OCI-LY7 (cell line): ENCODE results near the gene MAPK8IP3. TPM values are rescaled to one million over a fixed set of nuclear protein-coding genes. Genes with fewer than 3 reads are reported as not detected.

Experiments used
- BruUV-seq: library from RNA; stranded (reverse); fragments of 400-500 nt; replicated peaks from 2 replicates; lab custom pipeline; 2021; lab: Mats Ljungman, UMichigan
- CTCF ChIA-PET: fragments of 300-600 bp; sonication (Branson Sonifier 250); formaldehyde crosslinking; loops from one replicate; lab custom pipeline; 2022; ENCODE audit warnings: antibody characterized with exemption; ENCODE audit not compliant: unreplicated experiment; lab: Charles Lee
- POLR2A ChIA-PET: fragments of 300-600 bp; sonication (Branson Sonifier 250); formaldehyde crosslinking; loops from one replicate; lab custom pipeline; 2022; ENCODE audit warnings: antibody characterized with exemption; lab: Charles Lee
- DNase-seq: peaks from one replicate; pipeline ENCODE4 v3.0.0-alpha.2; 2015; ENCODE audit warnings: low spot score
- H2AFZ ChIP-seq: fragments of 200-600 bp; sonication (generic), shearing (Covaris generic); 2 replicates; pipeline ENCODE4 v1.6.1; 2014; ENCODE audit warnings: mild to moderate bottlenecking, antibody characterized with exemption, low read length, moderate library complexity
- H3K27ac ChIP-seq: fragments of 200-600 bp; sonication (generic); 2 replicates; pipeline ENCODE4 v1.5.1; 2014; ENCODE audit warnings: mixed run types, low read depth, mild to moderate bottlenecking, moderate library complexity, low read length, inconsistent platforms; ENCODE audit not compliant: poor library complexity, severe bottlenecking
- H3K36me3 ChIP-seq: fragments of 200-600 bp; sonication (generic); 2 replicates; pipeline ENCODE4 v1.6.1; 2014; ENCODE audit warnings: mild to moderate bottlenecking, antibody characterized with exemption, low read length, moderate library complexity, mixed read lengths; ENCODE audit not compliant: insufficient read depth
- H3K4me1 ChIP-seq: fragments of 200-600 bp; sonication (generic); 2 replicates; pipeline ENCODE4 v1.5.1; 2014; ENCODE audit warnings: mild to moderate bottlenecking, low read length; ENCODE audit not compliant: insufficient read depth, poor library complexity, severe bottlenecking
- H3K4me2 ChIP-seq: fragments of 200-600 bp; sonication (generic); 2 replicates; pipeline ENCODE4 v1.6.1; 2014; ENCODE audit warnings: mild to moderate bottlenecking, low read length
- H3K4me3 ChIP-seq: fragments of 200-600 bp; sonication (generic); 2 replicates; pipeline ENCODE4 v1.5.1; 2014; ENCODE audit warnings: mild to moderate bottlenecking, low read depth, low read length; ENCODE audit not compliant: poor library complexity, severe bottlenecking
- H3K79me2 ChIP-seq: fragments of 200-600 bp; sonication (generic); 2 replicates; pipeline ENCODE4 v1.6.1; 2016; ENCODE audit warnings: low read depth, mild to moderate bottlenecking, low read length, moderate library complexity, mixed read lengths; ENCODE audit not compliant: insufficient read depth
- H3K9me2 ChIP-seq: fragments of 200-600 bp; sonication (generic); 2 replicates; pipeline ENCODE4 v1.6.1; 2016; ENCODE audit warnings: mild to moderate bottlenecking, low read length, mixed read lengths; ENCODE audit not compliant: insufficient read depth
- H3K9me3 ChIP-seq: fragments of 200-600 bp; sonication (generic); 2 replicates; pipeline ENCODE4 v1.6.1; 2014; ENCODE audit warnings: mild to moderate bottlenecking, mixed run types, low read length, mixed read lengths
- H4K20me1 ChIP-seq: fragments of 200-600 bp; sonication (generic); 2 replicates; pipeline ENCODE4 v1.6.1; 2014; ENCODE audit warnings: mild to moderate bottlenecking, antibody characterized with exemption, low read length, moderate library complexity, mixed read lengths; ENCODE audit not compliant: insufficient read depth
- EZH2phosphoT487 ChIP-seq: fragments of 200-600 bp; sonication (generic); IDR thresholded peaks from 2 replicates; pipeline ENCODE4 v1.6.1; 2018; ENCODE audit warnings: low read depth, borderline replicate concordance, mild to moderate bottlenecking, mixed run types, antibody characterized with exemption, low read length, moderate library complexity, mixed read lengths
- intact Hi-C: fragments of 100-400 bp; cut with micrococcal nuclease; formaldehyde crosslinking; loops from one replicate; pipeline ENCODE4 v1.10.0; 2022; ENCODE audit not compliant: unreplicated experiment
- total RNA-seq, 2 experiments: library from RNA; depleted of rRNA in 1 of 2; stranded (reverse); fragments of >200 nt in 1 of 2; shearing (Covaris generic) in 1 of 2; gene quantifications; 2 replicates each; pipeline ENCODE4 v1.2.3, GENCODE V29; 2014 to 2022
- TF ChIP-seq, protein P1 (sequence below): fragments of 200-600 bp; sonication (generic); conservative IDR thresholded peaks from 2 replicates; pipeline ENCODE4 v1.5.1; 2014; ENCODE audit warnings: mild to moderate bottlenecking, antibody characterized with exemption, low read length, moderate library complexity, mixed read lengths

The MAPK8IP3 gene
- total RNA-seq, 2 experiments from 2014 or later: 114 to 130 TPM

DNA sequence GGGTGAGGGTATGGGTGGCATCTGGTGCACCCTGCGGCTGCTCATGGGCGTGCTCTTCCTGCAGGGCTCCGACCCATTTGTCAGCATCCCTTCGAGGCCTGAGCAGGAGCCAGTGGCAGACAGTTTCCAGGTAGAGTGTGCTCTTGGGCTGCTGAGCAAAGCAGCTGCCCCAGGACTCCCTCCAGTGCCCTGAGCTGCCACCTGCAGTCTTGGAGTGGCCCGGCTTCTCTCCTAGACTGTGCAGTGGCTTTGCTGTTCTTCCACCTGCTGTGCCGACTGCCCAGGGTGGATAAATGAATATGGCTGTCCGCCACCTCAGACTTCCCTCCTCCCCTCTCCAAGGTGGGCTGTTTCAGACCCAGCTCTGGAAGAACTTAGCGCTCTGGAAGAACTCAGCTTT lies 38.7 kb upstream of the MAPK8IP3 start:
- intact Hi-C loops: no loop called here
- no TSS peak for BruUV-seq
- peaks cover 93% of the 10 kb centered on the region for H3K36me3 ChIP-seq
- no peak overlapping the region for H3K27ac ChIP-seq
- ChIA-PET CTCF (no interaction called here), POLR2A (no interaction called here)
- H3K4me3 ChIP-seq: no peak overlapping the region
- no peak for TF ChIP-seq EZH2phosphoT487
- TF ChIP-seq, protein P1, sequence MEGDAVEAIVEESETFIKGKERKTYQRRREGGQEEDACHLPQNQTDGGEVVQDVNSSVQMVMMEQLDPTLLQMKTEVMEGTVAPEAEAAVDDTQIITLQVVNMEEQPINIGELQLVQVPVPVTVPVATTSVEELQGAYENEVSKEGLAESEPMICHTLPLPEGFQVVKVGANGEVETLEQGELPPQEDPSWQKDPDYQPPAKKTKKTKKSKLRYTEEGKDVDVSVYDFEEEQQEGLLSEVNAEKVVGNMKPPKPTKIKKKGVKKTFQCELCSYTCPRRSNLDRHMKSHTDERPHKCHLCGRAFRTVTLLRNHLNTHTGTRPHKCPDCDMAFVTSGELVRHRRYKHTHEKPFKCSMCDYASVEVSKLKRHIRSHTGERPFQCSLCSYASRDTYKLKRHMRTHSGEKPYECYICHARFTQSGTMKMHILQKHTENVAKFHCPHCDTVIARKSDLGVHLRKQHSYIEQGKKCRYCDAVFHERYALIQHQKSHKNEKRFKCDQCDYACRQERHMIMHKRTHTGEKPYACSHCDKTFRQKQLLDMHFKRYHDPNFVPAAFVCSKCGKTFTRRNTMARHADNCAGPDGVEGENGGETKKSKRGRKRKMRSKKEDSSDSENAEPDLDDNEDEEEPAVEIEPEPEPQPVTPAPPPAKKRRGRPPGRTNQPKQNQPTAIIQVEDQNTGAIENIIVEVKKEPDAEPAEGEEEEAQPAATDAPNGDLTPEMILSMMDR: no peak
- H4K20me1 ChIP-seq: no peaks in the 10 kb centered on the region
- H3K9me2 ChIP-seq: no peaks in the 10 kb centered on the region
- H3K4me1 ChIP-seq: no peaks in the 10 kb centered on the region
- DNase-seq: no peak
- no peaks in the 10 kb centered on the region for H3K9me3 ChIP-seq
- H3K79me2 ChIP-seq: no peaks in the 10 kb centered on the region
- H3K4me2 ChIP-seq: no peak overlapping the region
- H2AFZ ChIP-seq: no peak overlapping the region

- Histone ChIP-seq H3K79me2 (no peaks in the 10 kb centered on the region), H3K9me2 (no peaks in the 10 kb centered on the region), H2AFZ (no peak overlapping the region), H3K27ac (no peak overlapping the region), H3K36me3 (peaks cover 93% of the 10 kb centered on the region), H3K4me1 (no peaks in the 10 kb centered on the region), H3K4me2 (no peak overlapping the region), H3K9me3 (no peaks in the 10 kb centered on the region), H4K20me1 (no peaks in the 10 kb centered on the region), H3K4me3 (no peak overlapping the region)
- no peak for DNase-seq
- intact Hi-C loops: no loop called here
- POLR2A ChIA-PET: no interaction called here
- CTCF ChIA-PET: no interaction called here
- no peak for TF ChIP-seq EZH2phosphoT487
- TF ChIP-seq, protein P1: no peak
- BruUV-seq: no TSS peak
Measured at GRCh38 chr16:1667916-1668315, 38.1 kb upstream of the MAPK8IP3 start.

- TF ChIP-seq EZH2phosphoT487: no peak
- TF ChIP-seq, protein P1: no peak
- Histone ChIP-seq H3K79me2 (no peaks in the 10 kb centered on the region), H3K9me2 (no peaks in the 10 kb centered on the region), H3K4me2 (no peak overlapping the region), H4K20me1 (no peaks in the 10 kb centered on the region), H3K4me3 (no peak overlapping the region), H2AFZ (no peak overlapping the region), H3K4me1 (no peaks in the 10 kb centered on the region), H3K27ac (no peak overlapping the region), H3K36me3 (peaks cover 88% of the 10 kb centered on the region), H3K9me3 (no peaks in the 10 kb centered on the region)
- ChIA-PET POLR2A (no interaction called here), CTCF (no interaction called here)
- DNase-seq: no peak
- no TSS peak for BruUV-seq
- intact Hi-C loops: no loop called here
Measured at GRCh38 chr16:1668612-1669319, 37.2 kb upstream of the MAPK8IP3 start.
